Stimulated activated CD8-positive, alpha-beta memory T cell treated with anti-CD3 and anti-CD28 coated beads, Interleukin-12 subunit alpha, Interleukin-12 subunit beta, amount 100 ng/mL, for 24 hours (primary cell): ENCODE data around the gene TPRG1L.

Experiments
- DNase-seq: peaks from one replicate; pipeline ENCODE4 v3.0.0-alpha.2; 2020; ENCODE audit errors: extremely low read depth

TPRG1L gene

GRCh38 chr1:3645247-3645646 lies 20.4 kb downstream of the TPRG1L start:
- DNase-seq, result no peak

- no peak for DNase-seq
These were observed 21.0 kb downstream of the TPRG1L start for GRCh38 chr1:3645666-3646355.

GRCh38 chr1:3646596-3646995 lies 21.8 kb downstream of the TPRG1L start:
- no peak for DNase-seq

- peak; percentile 80 for DNase-seq
These were observed 24.8 kb downstream of the TPRG1L start, which contains the start of gene WRAP73 for GRCh38 chr1:3649342-3650247. WRAP73 (minus strand) TSS chr1:3650103; CDS start chr1:3649999, 104 bp downstream.

- DNase-seq, result no peak
These were observed 25.6 kb downstream of the TPRG1L start for GRCh38 chr1:3650248-3651025.

GRCh38 chr1:3651026-3651929 lies 26.5 kb downstream of the TPRG1L start:
- DNase-seq, result no peak

GRCh38 chr1:3651930-3652547 lies 27.2 kb downstream of the TPRG1L start, which contains the start of gene TP73:
TP73 (plus strand) TSS chr1:3652516; CDS start chr1:3682366, 29,850 bp downstream.
- DNase-seq, result no peak

- no peak for DNase-seq
These were observed 27.9 kb downstream of the TPRG1L start for GRCh38 chr1:3652548-3653285.

- DNase-seq, result no peak
These were observed 28.4 kb downstream of the TPRG1L start for GRCh38 chr1:3653286-3653618.

GRCh38 chr1:3654549-3655281 lies 29.9 kb downstream of the TPRG1L start:
- no peak for DNase-seq

GRCh38 chr1:3656450-3657095 lies 31.8 kb downstream of the TPRG1L start:
- DNase-seq, result no peak

GRCh38 chr1:3657096-3657475 lies 32.3 kb downstream of the TPRG1L start:
- no peak for DNase-seq

- no peak for DNase-seq
These were observed 32.9 kb downstream of the TPRG1L start for GRCh38 chr1:3657578-3658230.

GRCh38 chr1:3658231-3658615 lies 33.4 kb downstream of the TPRG1L start:
- no peak for DNase-seq

GRCh38 chr1:3659093-3659492 lies 34.3 kb downstream of the TPRG1L start:
- no peak for DNase-seq

GRCh38 chr1:3660704-3661103 lies 35.9 kb downstream of the TPRG1L start:
- no peak for DNase-seq

- DNase-seq, result no peak
These were observed 36.8 kb downstream of the TPRG1L start for GRCh38 chr1:3661631-3662030.

GRCh38 chr1:3662080-3662671 lies 37.4 kb downstream of the TPRG1L start:
- no peak for DNase-seq
